Measurements from ENCODE around the gene SLX9.

DNA sequence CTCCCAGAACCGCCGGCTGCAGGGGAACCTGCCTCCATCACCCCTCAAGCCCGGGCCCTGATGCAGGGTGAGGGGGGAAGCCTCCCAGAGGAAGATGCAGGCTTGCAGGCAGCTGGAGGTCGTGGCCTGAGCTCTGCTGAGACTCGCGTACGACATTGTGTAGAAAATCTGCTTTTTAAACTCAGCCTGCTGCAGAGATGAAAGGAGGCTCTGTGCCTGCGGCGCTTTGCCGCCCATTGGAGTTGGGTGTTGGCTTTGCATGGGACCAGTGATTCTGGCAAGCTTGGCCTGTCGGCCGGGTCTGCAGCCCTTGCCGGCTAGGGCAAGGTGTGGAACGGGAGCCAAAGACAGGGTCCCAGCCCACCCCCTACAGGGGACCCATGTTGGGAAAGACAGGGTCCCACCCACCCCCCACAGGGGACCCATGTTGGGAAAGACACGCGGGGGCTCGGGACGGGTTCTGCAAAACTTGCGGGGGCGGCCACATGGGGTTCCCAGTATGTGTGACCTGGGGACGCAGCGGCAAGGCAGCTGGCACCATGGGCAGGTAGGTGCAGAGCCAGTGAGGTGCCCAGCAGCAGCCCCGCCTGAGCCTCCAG, 55.6 kb downstream of the SLX9 start:
- TF ChIP-seq POLR2AphosphoS5 (IDR thresholded peaks at IDR 0.05; ENCODE audit: low read depth): no peak
- TF ChIP-seq, protein P1, sequence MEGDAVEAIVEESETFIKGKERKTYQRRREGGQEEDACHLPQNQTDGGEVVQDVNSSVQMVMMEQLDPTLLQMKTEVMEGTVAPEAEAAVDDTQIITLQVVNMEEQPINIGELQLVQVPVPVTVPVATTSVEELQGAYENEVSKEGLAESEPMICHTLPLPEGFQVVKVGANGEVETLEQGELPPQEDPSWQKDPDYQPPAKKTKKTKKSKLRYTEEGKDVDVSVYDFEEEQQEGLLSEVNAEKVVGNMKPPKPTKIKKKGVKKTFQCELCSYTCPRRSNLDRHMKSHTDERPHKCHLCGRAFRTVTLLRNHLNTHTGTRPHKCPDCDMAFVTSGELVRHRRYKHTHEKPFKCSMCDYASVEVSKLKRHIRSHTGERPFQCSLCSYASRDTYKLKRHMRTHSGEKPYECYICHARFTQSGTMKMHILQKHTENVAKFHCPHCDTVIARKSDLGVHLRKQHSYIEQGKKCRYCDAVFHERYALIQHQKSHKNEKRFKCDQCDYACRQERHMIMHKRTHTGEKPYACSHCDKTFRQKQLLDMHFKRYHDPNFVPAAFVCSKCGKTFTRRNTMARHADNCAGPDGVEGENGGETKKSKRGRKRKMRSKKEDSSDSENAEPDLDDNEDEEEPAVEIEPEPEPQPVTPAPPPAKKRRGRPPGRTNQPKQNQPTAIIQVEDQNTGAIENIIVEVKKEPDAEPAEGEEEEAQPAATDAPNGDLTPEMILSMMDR (IDR thresholded peaks at IDR 0.05; ENCODE audit: insufficient read depth, low read length): no peak
- no peak for TF ChIP-seq SPI1 (IDR thresholded peaks at IDR 0.05; ENCODE audit: borderline replicate concordance, low read depth)

Data from HL-60 (cell line).